ENCODE results near the gene ZDHHC8.

- no peak for TF ChIP-seq CTCF (IDR thresholded peaks at IDR 0.05)
- TF ChIP-seq POLR2A (IDR thresholded peaks at IDR 0.05) = no peak
- no peak for TF ChIP-seq EP300 (IDR thresholded peaks at IDR 0.05)
- no peak for TF ChIP-seq POLR2AphosphoS5 (IDR thresholded peaks at IDR 0.05)
These were observed 11.4 kb downstream of the ZDHHC8 start for GRCh38 chr22:20142711-20143621.
